ENCODE measurements around the gene CRYGS. TPM values are rescaled to one million over a fixed set of nuclear protein-coding genes. Genes with fewer than 3 reads are reported as not detected.

Gene CRYGS
- total RNA-seq, 1 donor from 2014 or later: 3.9 TPM

GRCh38 chr3:186497608-186498007, 46.6 kb downstream of the CRYGS start:
- peaks cover 7% of the 10 kb centered on the region for H3K27me3 Mint-ChIP-seq
- DNase-seq (ENCODE audit: low spot score, unreplicated experiment): no peak
- H3K27ac Mint-ChIP-seq: no peak overlapping the region
- peaks cover 13% of the 10 kb centered on the region for H3K4me1 Mint-ChIP-seq (ENCODE audit: low read depth)
- peaks cover 19% of the 10 kb centered on the region for H3K9me3 Mint-ChIP-seq (ENCODE audit: low read depth)
- no peak overlapping the region for H3K4me3 Mint-ChIP-seq (ENCODE audit: low read depth)
- no peak for TF ChIP-seq CTCF (IDR thresholded peaks at IDR 0.05; ENCODE audit: unreplicated experiment)
- H3K36me3 Mint-ChIP-seq (ENCODE audit: insufficient read depth): peaks cover 1% of the 10 kb centered on the region

DNA sequence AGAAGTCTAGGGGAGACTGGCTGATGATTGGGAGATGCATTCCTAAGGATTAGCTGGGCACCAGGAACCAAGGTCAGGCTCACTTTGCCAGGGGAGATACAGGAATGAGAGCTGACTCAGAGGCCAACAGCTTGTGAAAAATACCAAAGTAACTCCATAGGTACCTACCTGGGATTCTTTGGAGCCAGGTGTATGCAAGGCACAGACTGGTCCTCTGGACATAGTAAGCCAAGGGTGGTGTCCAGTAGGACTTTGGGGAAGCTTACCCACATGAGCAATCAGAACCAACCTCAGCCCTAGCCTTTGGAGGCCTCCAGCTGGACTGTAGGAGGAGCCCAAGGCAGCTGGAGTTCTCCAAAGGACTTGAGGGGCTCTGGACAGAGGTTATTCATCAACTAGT, 47.5 kb downstream of the CRYGS start:
- Mint-ChIP-seq H3K27ac (no peak overlapping the region), H3K36me3 (ENCODE audit: insufficient read depth) (peaks cover 1% of the 10 kb centered on the region), H3K4me1 (ENCODE audit: low read depth) (peaks cover 13% of the 10 kb centered on the region), H3K27me3 (peaks cover 6% of the 10 kb centered on the region), H3K4me3 (ENCODE audit: low read depth) (no peak overlapping the region), H3K9me3 (ENCODE audit: low read depth) (peaks cover 19% of the 10 kb centered on the region)
- DNase-seq (ENCODE audit: low spot score, unreplicated experiment): no peak
- TF ChIP-seq CTCF (IDR thresholded peaks at IDR 0.05; ENCODE audit: unreplicated experiment): no peak

DNA sequence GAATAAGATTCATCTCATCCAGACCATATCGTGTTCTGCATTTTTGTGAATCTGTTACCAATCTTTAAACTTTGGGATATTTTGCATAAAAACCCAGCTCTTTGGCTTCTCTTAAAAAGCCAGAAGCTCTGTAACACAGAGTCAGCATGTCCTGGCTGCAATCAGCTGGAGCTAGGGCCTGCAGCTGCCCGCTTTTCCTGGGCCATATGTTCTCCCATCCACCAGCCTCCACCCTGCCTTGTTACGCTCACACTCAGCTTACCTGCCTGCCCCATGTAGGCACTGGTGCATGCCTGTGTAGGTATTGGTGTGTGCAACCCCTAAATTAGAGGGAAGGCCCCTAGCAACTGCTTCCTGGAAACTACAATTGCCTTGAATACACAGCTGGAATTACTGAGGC, 48.2 kb downstream of the CRYGS start:
- H3K9me3 Mint-ChIP-seq (ENCODE audit: low read depth): peaks cover 16% of the 10 kb centered on the region
- peaks cover 13% of the 10 kb centered on the region for H3K4me1 Mint-ChIP-seq (ENCODE audit: low read depth)
- TF ChIP-seq CTCF (IDR thresholded peaks at IDR 0.05; ENCODE audit: unreplicated experiment): no peak
- peaks cover 6% of the 10 kb centered on the region for H3K27me3 Mint-ChIP-seq
- no peak overlapping the region for H3K27ac Mint-ChIP-seq
- H3K4me3 Mint-ChIP-seq (ENCODE audit: low read depth): no peak overlapping the region
- DNase-seq (ENCODE audit: low spot score, unreplicated experiment): no peak
- H3K36me3 Mint-ChIP-seq (ENCODE audit: insufficient read depth): peaks cover 1% of the 10 kb centered on the region

GRCh38 chr3:186493525-186494255, 50.5 kb downstream of the CRYGS start:
- H3K9me3 Mint-ChIP-seq (ENCODE audit: low read depth): no peaks in the 10 kb centered on the region
- H3K4me3 Mint-ChIP-seq (ENCODE audit: low read depth): no peak overlapping the region
- H3K4me1 Mint-ChIP-seq (ENCODE audit: low read depth): peaks cover 13% of the 10 kb centered on the region
- no peak overlapping the region for H3K27ac Mint-ChIP-seq
- no peaks in the 10 kb centered on the region for H3K36me3 Mint-ChIP-seq (ENCODE audit: insufficient read depth)
- H3K27me3 Mint-ChIP-seq: peaks cover 16% of the 10 kb centered on the region
- no peak for DNase-seq (ENCODE audit: low spot score, unreplicated experiment)
- TF ChIP-seq CTCF (IDR thresholded peaks at IDR 0.05; ENCODE audit: unreplicated experiment): no peak

DNA sequence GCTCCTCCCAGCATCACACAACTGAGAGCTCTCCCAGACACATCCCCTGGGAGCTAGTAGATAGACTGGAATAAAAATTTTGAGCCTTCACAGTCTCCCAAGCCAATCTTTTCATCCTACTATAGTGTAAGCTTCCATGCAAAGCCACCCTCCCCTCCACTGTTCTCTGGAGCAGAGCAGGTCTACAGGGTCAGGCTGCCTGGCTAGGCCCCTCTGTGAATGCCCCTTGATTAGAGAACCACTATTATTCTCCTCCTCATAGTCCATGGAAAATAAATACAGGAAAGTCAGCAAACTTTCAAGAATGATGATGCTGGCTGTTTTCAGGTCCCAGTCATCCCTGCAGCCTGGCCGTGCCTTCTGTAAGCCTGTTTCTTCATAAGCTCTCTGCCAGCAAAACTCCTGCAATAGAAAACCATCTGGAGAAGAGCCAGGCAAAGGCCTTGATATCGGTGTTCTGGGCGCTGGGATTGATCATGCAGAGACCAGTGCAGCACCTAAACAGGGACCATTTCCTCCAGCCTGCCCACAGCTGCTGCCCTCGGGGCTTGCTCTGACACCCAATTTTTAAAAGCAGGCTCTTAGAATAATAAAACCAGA, 51.7 kb downstream of the CRYGS start:
- DNase-seq (ENCODE audit: low spot score, unreplicated experiment): no peak
- no peaks in the 10 kb centered on the region for H3K9me3 Mint-ChIP-seq (ENCODE audit: low read depth)
- no peak for TF ChIP-seq CTCF (IDR thresholded peaks at IDR 0.05; ENCODE audit: unreplicated experiment)
- no peak overlapping the region for H3K27ac Mint-ChIP-seq
- peaks cover 13% of the 10 kb centered on the region for H3K4me1 Mint-ChIP-seq (ENCODE audit: low read depth)
- no peak overlapping the region for H3K4me3 Mint-ChIP-seq (ENCODE audit: low read depth)
- no peaks in the 10 kb centered on the region for H3K36me3 Mint-ChIP-seq (ENCODE audit: insufficient read depth)
- peaks cover 24% of the 10 kb centered on the region for H3K27me3 Mint-ChIP-seq
